ENCODE measurements around the gene RBM33. TPM values are rescaled to one million over a fixed set of nuclear protein-coding genes. Genes with fewer than 3 reads are reported as not detected.

Gene RBM33
- total and polyA plus RNA-seq, 2 of the 13 experiments (the other 11 are each of a cell fraction or from before 2014, with no cell fraction given) = 12.4 to 28.9 TPM

DNA sequence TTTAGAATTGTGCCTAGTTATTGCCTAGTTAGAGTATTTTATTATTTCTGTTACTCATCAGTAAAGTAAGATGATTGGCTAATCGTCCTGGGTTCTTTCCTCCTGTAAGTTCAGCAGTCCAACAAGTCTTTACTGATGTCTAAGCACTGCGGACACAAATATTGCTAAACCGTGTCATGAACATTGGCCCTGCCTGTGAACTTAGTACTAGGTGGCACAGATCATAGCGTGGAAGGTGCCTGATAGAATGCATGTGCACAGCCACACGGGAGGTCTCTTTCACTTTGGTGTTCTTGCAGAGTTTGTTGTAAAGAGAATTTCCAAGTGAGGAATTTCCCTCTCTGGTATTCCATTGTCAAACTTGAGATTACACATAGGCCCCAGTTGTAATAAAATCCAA lies 38.0 kb downstream of the RBM33 start (continued):
- TF ChIP-seq SNAPC4 (CRISPR knock-in tag; IDR thresholded peaks at IDR 0.05) (no peak), ZNF616 (CRISPR knock-in tag; IDR thresholded peaks at IDR 0.05; ENCODE audit: low read depth) (no peak), ZNF607 (CRISPR knock-in tag; IDR thresholded peaks at IDR 0.05; ENCODE audit: borderline replicate concordance) (no peak), MED8 (CRISPR knock-in tag; IDR thresholded peaks at IDR 0.05; ENCODE audit: insufficient replicate concordance) (no peak), ZNF678 (CRISPR knock-in tag; IDR thresholded peaks at IDR 0.05) (no peak), EZH2 (conservative IDR thresholded peaks at IDR 0.05; ENCODE audit: low read depth, low read length) (no peak), ZNF136 (CRISPR knock-in tag; IDR thresholded peaks at IDR 0.05; ENCODE audit: low read depth) (0 out of 2 replicates have a peak, but pooled peaks have one; percentile 38), THAP11 (CRISPR knock-in tag; IDR thresholded peaks at IDR 0.05) (peak; percentile 49), KDM3A (CRISPR knock-in tag; IDR thresholded peaks at IDR 0.05; ENCODE audit: low read depth) (peak; percentile 72; the same call in 1 of the 2 replicates), ZFP62 (CRISPR knock-in tag; IDR thresholded peaks at IDR 0.05) (no peak), CHCHD3 (CRISPR knock-in tag; IDR thresholded peaks at IDR 0.05) (no peak), GMEB2 (CRISPR knock-in tag; IDR thresholded peaks at IDR 0.05; ENCODE audit: low read depth) (no peak), MYPOP (CRISPR knock-in tag; IDR thresholded peaks at IDR 0.05) (no peak), ZNF180 (CRISPR knock-in tag; IDR thresholded peaks at IDR 0.05; ENCODE audit: borderline replicate concordance, low read depth) (no peak), ZSCAN21 (CRISPR knock-in tag; IDR thresholded peaks at IDR 0.05; ENCODE audit: borderline replicate concordance) (peak; percentile 30; the same call in 1 of the 2 replicates), PTBP1 (IDR thresholded peaks at IDR 0.05; ENCODE audit: low read depth, low read length, poor library complexity, severe bottlenecking) (no peak), RARG (CRISPR knock-in tag; IDR thresholded peaks at IDR 0.05; ENCODE audit: low read depth) (no peak), MIER2 (CRISPR knock-in tag; IDR thresholded peaks at IDR 0.05) (no peak)
- TF ChIP-seq, protein P1, sequence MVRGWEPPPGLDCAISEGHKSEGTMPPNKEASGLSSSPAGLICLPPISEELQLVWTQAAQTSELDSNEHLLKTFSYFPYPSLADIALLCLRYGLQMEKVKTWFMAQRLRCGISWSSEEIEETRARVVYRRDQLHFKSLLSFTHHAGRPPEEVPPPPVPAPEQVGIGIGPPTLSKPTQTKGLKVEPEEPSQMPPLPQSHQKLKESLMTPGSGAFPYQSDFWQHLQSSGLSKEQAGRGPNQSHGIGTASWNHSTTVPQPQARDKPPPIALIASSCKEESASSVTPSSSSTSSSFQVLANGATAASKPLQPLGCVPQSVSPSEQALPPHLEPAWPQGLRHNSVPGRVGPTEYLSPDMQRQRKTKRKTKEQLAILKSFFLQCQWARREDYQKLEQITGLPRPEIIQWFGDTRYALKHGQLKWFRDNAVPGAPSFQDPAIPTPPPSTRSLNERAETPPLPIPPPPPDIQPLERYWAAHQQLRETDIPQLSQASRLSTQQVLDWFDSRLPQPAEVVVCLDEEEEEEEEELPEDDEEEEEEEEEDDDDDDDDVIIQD (CRISPR knock-in tag; IDR thresholded peaks at IDR 0.05; ENCODE audit: low read depth) = peak; percentile 98
- TF ChIP-seq, protein P2, sequence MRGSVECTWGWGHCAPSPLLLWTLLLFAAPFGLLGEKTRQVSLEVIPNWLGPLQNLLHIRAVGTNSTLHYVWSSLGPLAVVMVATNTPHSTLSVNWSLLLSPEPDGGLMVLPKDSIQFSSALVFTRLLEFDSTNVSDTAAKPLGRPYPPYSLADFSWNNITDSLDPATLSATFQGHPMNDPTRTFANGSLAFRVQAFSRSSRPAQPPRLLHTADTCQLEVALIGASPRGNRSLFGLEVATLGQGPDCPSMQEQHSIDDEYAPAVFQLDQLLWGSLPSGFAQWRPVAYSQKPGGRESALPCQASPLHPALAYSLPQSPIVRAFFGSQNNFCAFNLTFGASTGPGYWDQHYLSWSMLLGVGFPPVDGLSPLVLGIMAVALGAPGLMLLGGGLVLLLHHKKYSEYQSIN (CRISPR knock-in tag; IDR thresholded peaks at IDR 0.05; ENCODE audit: borderline replicate concordance) = no peak
